Spleen (tissue), 7 donors: ENCODE data around the gene KBTBD2.
"Not testable (repeated sequence)": the region's sequence is repeated elsewhere in the genome, so short reads cannot be mapped to it uniquely, and the experiment has no call there.

Source experiments
- CTCF ChIP-seq, 11 experiments: fragments of 200-600 bp in 7 of 11; fragments of 450-650 bp in 4 of 11; sonication (generic) in 4 of 11; IDR thresholded peaks in 8 of 11; conservative IDR thresholded peaks in 3 of 11; 1 replicate in 7 of 11; 2 replicates in 4 of 11; pipeline versions ENCODE4 v1.4.0 to v1.8.0; 2016 to 2021; ENCODE audit warnings: antibody characterized with exemption in 11 of 11, inconsistent platforms in 4 of 11, mild to moderate bottlenecking in 1 of 11
- POLR2AphosphoS5 ChIP-seq, 3 donors: sonication (generic); formaldehyde crosslinking; IDR thresholded peaks; one replicate each; pipeline ENCODE4 v1.5.1; 2017; ENCODE audit warnings: antibody characterized with exemption in 3 of 3
- donor health status: DM: no; HTN: no; CAD: no; lungs with moderate emphysema.
- donor health status: DM: no; HTN: no; CAD: no.
- donor health status: DM: no; HTN: no; CAD: no.

DNA sequence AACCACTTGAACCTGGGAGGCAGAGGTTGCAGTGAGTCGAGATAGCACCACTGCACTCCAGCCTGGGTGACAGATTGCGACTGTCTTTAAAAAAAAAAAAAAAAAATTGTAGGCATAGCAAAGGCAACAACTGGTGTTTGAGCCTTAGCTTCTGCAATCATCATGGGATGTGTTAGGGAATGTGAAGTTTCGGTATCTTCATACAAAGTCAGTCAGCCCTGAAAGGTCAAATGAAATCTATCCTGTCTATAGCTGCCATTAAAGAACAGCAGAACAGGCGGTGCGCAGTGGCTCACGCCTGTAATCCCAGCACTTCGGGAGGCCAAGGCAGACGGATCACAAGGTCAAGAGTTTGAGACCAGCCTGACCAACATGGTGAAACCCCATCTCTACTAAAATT lies 13.5 kb downstream of the KBTBD2 start:
- TF ChIP-seq CTCF (IDR thresholded peaks at IDR 0.05 in 8 of 11, conservative IDR thresholded peaks at IDR 0.05 in 3 of 11); POLR2AphosphoS5 (IDR thresholded peaks at IDR 0.05): not testable (repeated sequence)
